Adrenal gland (tissue), 5 donors: ENCODE measurements around the gene ARHGAP6.

Source experiments
- CTCF ChIP-seq, 6 experiments: fragments of 450-650 bp in 4 of 6; fragments of 200-600 bp in 2 of 6; sonication (generic) in 1 of 6; IDR thresholded peaks; 1 replicate in 5 of 6; 2 replicates in 1 of 6; pipeline versions ENCODE4 v1.5.1 to v1.8.0; 2016 to 2021; ENCODE audit warnings: antibody characterized with exemption in 6 of 6, mild to moderate bottlenecking in 2 of 6, moderate library complexity in 1 of 6
- POLR2A ChIP-seq, 2 donors: fragments of 450-650 bp; IDR thresholded peaks; one replicate each; pipeline ENCODE4 v1.6.1; 2017; ENCODE audit warnings: antibody characterized with exemption in 2 of 2, mild to moderate bottlenecking in 2 of 2, moderate library complexity in 1 of 2
- donor health status: DM: no; HTN: no; CAD: no.

GRCh38 chrX:11626351-11626750 is 39.4 kb downstream of the ARHGAP6 start:
- TF ChIP-seq CTCF (IDR thresholded peaks at IDR 0.05) (no peak), POLR2A (IDR thresholded peaks at IDR 0.05) (no peak)
